Right lobe of liver (tissue), 6 donors: ENCODE measurements around the gene MYO3A. TPM values are rescaled to one million over a fixed set of nuclear protein-coding genes. Genes with fewer than 3 reads are reported as not detected.
"Not testable (repeated sequence)": the region's sequence is repeated elsewhere in the genome, so short reads cannot be mapped to it uniquely, and the experiment has no call there.

Experiments used
- ATAC-seq, 4 donors: fragments of 200-7000 bp; cut with Tn5 transposase; one replicate each; pipeline ENCODE4 v1.9.1; 2020; ENCODE audit warnings: mild to moderate bottlenecking in 4 of 4, moderate library complexity in 4 of 4
- DNase-seq, 3 donors: peaks; one replicate each; pipeline ENCODE4 v3.0.0-alpha.2; 2020
- H3K27ac ChIP-seq, 3 donors: fragments of 200-600 bp; one replicate each; pipeline ENCODE4 v1.8.0; 2022
- H3K27me3 ChIP-seq, 2 donors: fragments of 200-600 bp; one replicate each; pipeline ENCODE4 v1.8.0; 2022
- H3K36me3 ChIP-seq, 4 donors: fragments of 200-600 bp; sonication (generic) in 1 of 4; one replicate each; pipeline versions ENCODE4 v1.5.1 to v1.8.0; 2017 to 2022; ENCODE audit warnings: control low read depth in 1 of 4
- H3K4me1 ChIP-seq, 4 donors: fragments of 200-600 bp; sonication (generic) in 1 of 4; one replicate each; pipeline versions ENCODE4 v1.5.1 to v1.8.0; 2017 to 2022; ENCODE audit warnings: control low read depth in 1 of 4
- H3K4me3 ChIP-seq, 3 donors: fragments of 200-600 bp; one replicate each; pipeline ENCODE4 v1.8.0; 2022
- H3K9me3 ChIP-seq, 4 donors: fragments of 200-600 bp; sonication (generic) in 1 of 4; one replicate each; pipeline versions ENCODE4 v1.5.1 to v1.8.0; 2017 to 2022; ENCODE audit warnings: control low read depth in 1 of 4
- CTCF ChIP-seq, 4 donors: fragments of 200-600 bp in 3 of 4; fragments of 450-650 bp in 1 of 4; IDR thresholded peaks; one replicate each; pipeline versions ENCODE4 v1.5.1 to v1.8.0; 2016 to 2022; ENCODE audit warnings: antibody characterized with exemption in 4 of 4, mild to moderate bottlenecking in 2 of 4
- POLR2A ChIP-seq: fragments of 450-650 bp; IDR thresholded peaks from one replicate; pipeline ENCODE4 v1.6.1; 2017; ENCODE audit warnings: antibody characterized with exemption, mild to moderate bottlenecking
- WGBS: methylation state at CpG from one replicate; pipeline ENCODE4 v1.1.6; 2018; ENCODE audit warnings: low coverage, low lambda C conversion rate; ENCODE audit not compliant: insufficient coverage; ENCODE audit errors: missing lambda C conversion rate; 5-methylcytosine and 5-hydroxymethylcytosine counted together
- intact Hi-C, 2 donors: fragments of 100-400 bp; cut with DNase I; formaldehyde crosslinking; loops; one replicate each; pipeline versions ENCODE4 v1.11.2 to v1.14.1; 2022
- total RNA-seq, 6 experiments: library from RNA; depleted of rRNA in 2 of 6; stranded (reverse); fragments of >200 nt in 2 of 6; fragmentation: NEBNext Ultra II Directional in 3 of 6; extraction: Animal tissue kit (Norgen Biotek cat#: 25700) in 3 of 6; gene quantifications; one replicate each; pipeline versions ENCODE4 v1.1.0 to v1.2.4, GENCODE V29; 2016 to 2023
- donor health status: DM: no; HTN: yes; CAD: no.
- donor health status: DM: no; HTN: no; CAD: no.
- donor health status: DM: no; HTN: no; CAD: no.
- donor health status: DM: no; HTN: yes; CAD: no.
- donor health status: DM: no; HTN: yes; CAD: no.

Gene MYO3A
- total RNA-seq, 6 experiments from 2014 or later: 0.04 to 0.12 (median 0.12) TPM; not detected in 3

- TF ChIP-seq CTCF (IDR thresholded peaks at IDR 0.05): no peak
- no peak for TF ChIP-seq POLR2A
- Histone ChIP-seq H3K9me3 (no peaks in the 10 kb centered on the region), H3K4me3 (no peak overlapping the region), H3K27ac (no peak overlapping the region), H3K36me3 (no peaks in the 10 kb centered on the region), H3K27me3 (no peaks in the 10 kb centered on the region), H3K4me1 (no peaks in the 10 kb centered on the region)
- ATAC-seq (no peak), DNase-seq (no peak)
- WGBS: 57% methylated on average over 2 of the region's 2 CpGs
- intact Hi-C loops: no loop called here
Measured at GRCh38 chr10:25988583-25988982, 54.6 kb downstream of the MYO3A start.

- TF ChIP-seq POLR2A: no peak
- no peak for TF ChIP-seq CTCF (IDR thresholded peaks at IDR 0.05)
- H3K27ac ChIP-seq: no peak overlapping the region
- ATAC-seq: no peak
Measured at GRCh38 chr10:25989951-25990350, 55.9 kb downstream of the MYO3A start.

GRCh38 chr10:25999295-25999981 is 65.4 kb downstream of the MYO3A start:
- intact Hi-C loops: no loop called here
- H3K4me1 ChIP-seq: no peaks in the 10 kb centered on the region
- ATAC-seq (no peak), DNase-seq (no peak)
- no peak overlapping the region for H3K27ac ChIP-seq
- no peaks in the 10 kb centered on the region for H3K36me3 ChIP-seq
- 45% methylated on average over 4 of the region's 4 CpGs for WGBS
- no peaks in the 10 kb centered on the region for H3K9me3 ChIP-seq
- no peaks in the 10 kb centered on the region for H3K27me3 ChIP-seq
- no peak overlapping the region for H3K4me3 ChIP-seq
- no peak for TF ChIP-seq POLR2A
- TF ChIP-seq CTCF (IDR thresholded peaks at IDR 0.05): no peak

More at GRCh38 chr10:25989951-25990350, 55.9 kb downstream of the MYO3A start:
- no peaks in the 10 kb centered on the region for H3K36me3 ChIP-seq
- 55% methylated on average over 3 of the region's 3 CpGs for WGBS
- DNase-seq: no peak
- H3K27me3 ChIP-seq: no peaks in the 10 kb centered on the region
- no peaks in the 10 kb centered on the region for H3K9me3 ChIP-seq
- H3K4me3 ChIP-seq: no peak overlapping the region
- no peaks in the 10 kb centered on the region for H3K4me1 ChIP-seq
- intact Hi-C loops: no loop called here

GRCh38 chr10:26000971-26001370 is 66.9 kb downstream of the MYO3A start:
- no peak overlapping the region for H3K4me3 ChIP-seq
- no peaks in the 10 kb centered on the region for H3K36me3 ChIP-seq
- WGBS: 43% methylated on average over 2 of the region's 5 CpGs
- ATAC-seq (no peak), DNase-seq (no peak)
- TF ChIP-seq POLR2A (no peak), CTCF (IDR thresholded peaks at IDR 0.05) (no peak)
- no peaks in the 10 kb centered on the region for H3K27me3 ChIP-seq
- H3K4me1 ChIP-seq: no peaks in the 10 kb centered on the region
- no peaks in the 10 kb centered on the region for H3K9me3 ChIP-seq
- H3K27ac ChIP-seq: no peak overlapping the region
- intact Hi-C loops: no loop called here

- H3K4me3 ChIP-seq, H3K27ac ChIP-seq, DNase-seq, H3K4me1 ChIP-seq, ATAC-seq, intact Hi-C loops, H3K36me3 ChIP-seq, H3K9me3 ChIP-seq, H3K27me3 ChIP-seq: not testable (repeated sequence)
- 55% methylated on average over 7 of the region's 7 CpGs for WGBS
Measured at GRCh38 chr10:26002466-26002865, 68.4 kb downstream of the MYO3A start.
